Tongue (tissue), 2 donors: Measurements from ENCODE around the gene C8G. TPM values are rescaled to one million over a fixed set of nuclear protein-coding genes. Genes with fewer than 3 reads are reported as not detected.

Experiments used
- DNase-seq: peaks from one replicate; pipeline ENCODE4 v3.0.0-alpha.2; 2015
- total RNA-seq: library from RNA; depleted of rRNA; stranded (reverse); fragments of >200 nt; gene quantifications from one replicate; pipeline ENCODE4 v1.2.3, GENCODE V29; 2014

C8G gene
- total RNA-seq, result 1.4 TPM

DNA sequence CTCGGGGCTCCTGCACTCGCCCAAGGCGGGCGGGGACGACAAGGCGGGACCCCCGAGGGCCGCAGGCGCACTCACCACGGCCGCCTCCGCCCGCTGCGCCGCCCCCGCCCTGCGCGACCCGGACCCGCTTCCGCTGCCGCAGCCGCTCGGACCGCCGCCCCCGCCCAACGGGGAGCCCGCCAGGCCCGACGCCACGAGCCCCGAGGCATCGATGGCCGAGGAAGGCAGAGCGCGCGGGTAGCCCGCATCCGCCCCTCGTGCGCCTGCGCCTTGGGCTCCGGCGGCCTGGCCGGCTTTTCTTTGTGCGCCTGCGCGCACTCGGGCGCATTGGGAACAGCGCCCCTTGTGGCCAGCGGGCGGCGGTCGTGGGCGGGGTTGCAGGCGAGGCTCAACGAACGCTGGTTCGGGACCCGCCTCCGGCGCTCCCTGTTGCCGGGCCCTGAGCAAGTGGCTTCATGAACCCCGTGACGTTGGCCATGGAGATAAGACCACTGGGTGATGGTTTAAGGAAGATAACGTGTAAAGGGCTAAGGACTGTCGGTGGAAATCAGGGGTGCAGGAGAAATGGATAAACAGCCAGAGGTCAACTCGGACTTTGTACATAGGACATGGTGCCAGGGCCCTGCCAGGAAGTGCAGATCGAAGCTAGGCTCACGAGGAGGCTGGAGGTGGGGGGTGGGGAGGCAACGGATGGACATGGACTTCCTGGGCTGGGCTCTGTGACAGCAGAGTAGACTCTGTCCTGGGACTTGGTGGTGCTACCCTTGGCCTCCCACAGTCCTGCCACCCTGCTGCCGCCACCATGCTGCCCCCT is at the start of gene C8G, which contains the start of gene FBXW5:
Gene C8G (plus strand): TSS at position 725 of the 814 bp plus-strand sequence. CDS start 78 bp downstream, at position 803.
Gene FBXW5 (minus strand): TSS at position 220 of the 814 bp plus-strand sequence. CDS start 655 bp downstream, outside the sequence.
- peak; percentile 98 for DNase-seq

DNA sequence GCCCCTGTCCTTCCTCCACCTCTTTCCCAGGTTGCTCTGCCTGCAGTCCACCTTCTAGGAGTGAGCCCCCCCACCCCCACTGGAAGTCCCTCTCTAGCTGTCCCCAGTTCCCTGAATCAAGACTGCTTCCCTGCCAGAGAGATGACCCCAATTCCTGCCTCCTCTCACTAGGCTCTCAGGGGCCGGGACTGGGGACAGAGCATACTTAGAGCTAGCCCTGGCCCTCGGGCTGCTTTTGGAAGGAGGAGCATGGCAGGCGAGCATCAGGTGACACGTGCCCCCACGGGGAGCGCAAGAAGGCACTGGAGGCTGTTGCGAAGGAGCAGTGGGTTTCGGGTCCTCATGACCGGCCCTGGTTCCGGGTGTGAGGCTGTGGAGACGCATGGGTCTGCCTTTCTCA is 49.0 kb upstream of the C8G start:
- DNase-seq, result no peak

DNA sequence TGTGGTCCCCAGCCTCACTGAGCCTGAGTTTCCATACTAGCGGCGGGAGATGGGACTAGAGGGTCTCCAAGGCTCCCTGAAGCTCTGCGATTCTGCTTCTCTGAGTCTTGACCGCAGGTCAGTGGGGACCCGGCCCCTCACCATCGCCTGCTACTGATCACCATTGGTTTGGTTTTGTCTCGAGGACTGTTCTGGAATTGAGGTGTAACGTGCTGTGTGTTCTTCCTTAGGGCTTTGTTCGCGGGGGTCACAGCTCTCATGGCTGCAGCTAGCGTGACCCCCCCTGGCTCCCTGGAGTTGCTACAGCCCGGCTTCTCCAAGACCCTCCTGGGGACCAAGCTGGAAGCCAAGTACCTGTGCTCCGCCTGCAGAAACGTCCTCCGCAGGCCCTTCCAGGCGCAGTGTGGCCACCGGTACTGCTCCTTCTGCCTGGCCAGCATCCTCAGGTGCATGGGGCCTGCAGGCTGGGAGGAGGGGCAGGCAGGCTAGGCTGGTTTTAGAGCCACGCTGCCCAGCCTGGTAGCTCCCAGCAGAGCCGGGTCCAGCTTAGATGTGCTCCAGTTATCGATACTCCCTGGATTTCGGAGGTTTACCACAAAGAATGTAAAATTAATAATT is 46.5 kb upstream of the C8G start:
- no peak for DNase-seq

DNA sequence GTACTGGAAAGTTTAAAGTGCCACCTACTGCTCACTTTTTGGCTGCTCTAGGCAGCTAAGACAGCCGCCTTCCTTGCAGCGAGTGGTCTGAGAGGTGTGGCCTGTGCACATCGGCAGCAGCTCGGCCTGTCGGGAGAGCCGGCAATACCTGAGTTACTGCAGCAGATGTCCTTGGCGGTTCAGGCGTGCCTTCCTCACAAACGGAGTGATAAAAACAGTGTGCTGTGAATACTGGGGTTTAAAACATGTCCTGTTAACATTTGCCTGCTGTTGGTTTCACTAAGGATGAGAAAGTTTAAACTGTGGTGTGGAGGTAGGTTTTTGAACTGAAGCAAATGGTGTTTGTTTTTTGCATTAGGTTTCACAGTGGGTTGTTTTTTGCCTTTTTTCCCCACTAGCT is 45.8 kb upstream of the C8G start:
- DNase-seq, result no peak

DNA sequence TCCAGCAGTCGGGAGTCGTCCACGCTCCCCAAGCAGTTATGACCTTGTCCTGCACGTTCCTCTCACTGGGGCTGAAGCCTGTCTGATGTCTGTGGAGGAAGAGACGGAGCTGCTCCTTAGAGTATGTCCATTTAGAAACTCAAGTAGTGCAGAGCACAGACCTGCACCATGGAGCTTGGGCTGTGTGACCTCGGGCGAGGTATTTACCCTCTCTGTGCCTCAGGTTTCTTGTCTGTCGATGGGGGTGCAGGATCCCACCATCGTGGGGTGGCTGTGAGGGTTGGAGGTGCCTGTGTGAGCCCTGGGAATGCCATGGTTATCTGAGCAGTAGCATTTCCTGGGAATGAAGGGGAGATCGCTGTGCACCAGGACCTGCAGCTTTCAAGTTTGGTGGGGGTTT is 44.5 kb upstream of the C8G start:
- DNase-seq, result no peak

DNA sequence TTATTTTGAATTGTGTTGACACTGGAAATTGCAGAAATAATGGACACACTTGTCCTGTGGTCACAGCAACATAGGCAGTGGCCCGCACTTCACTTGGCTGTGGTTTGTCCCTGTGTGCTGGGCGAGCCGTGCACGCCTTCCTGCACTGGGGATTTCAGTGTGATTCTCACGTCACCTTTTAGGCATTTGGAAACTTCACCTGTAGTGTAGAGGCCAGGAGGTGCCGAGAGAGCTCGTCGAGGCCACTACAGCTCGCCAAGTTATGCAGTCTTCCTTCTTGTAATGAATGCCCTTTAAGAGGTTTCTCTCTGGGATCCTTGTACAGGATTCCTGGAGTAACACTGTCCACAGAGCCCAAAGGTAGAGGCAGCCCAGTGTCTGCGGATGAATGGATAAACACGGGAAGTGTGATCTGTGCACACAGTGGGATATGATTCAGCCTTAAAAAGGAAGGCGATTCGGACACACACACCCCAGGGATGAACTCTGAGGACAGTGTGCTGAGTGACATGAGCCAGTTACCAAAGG is 44.0 kb upstream of the C8G start:
- DNase-seq, result no peak

DNA sequence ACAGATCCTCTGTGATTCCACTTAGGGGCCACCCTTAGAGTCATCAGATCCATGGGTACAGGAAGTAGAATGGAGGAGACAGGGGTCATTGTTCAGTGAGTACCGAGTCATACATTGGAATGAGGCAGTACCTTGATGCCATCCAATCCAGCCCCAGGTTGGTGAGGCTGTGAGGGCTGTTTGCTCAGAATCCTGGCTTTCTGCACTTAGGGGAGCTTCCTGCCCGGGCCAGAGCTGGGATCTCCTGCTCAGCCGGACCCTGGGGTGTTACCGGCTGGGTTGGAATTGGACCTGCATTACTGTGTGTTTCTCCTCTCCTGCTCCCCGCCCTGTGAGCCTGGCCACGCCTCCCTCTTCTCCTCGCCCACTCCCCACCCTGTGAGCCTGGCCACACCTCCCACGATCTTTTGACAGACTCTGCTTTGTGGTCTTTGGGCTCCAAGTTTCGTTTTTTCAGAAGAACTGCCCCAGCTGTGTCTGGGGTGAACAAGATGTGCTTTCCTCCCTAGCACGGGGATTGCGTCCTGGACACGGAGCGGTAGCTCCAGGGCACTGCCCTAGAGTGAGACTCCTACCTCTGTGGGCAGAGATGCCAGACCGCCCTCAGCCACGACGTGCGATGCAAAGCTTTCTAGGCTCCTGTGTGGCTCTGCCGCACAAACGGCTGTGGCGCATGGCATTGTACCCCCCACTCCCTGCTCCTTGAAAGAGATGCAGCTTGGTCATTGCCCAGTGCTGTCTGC is 43.4 kb upstream of the C8G start:
- peak; percentile 13 for DNase-seq

DNA sequence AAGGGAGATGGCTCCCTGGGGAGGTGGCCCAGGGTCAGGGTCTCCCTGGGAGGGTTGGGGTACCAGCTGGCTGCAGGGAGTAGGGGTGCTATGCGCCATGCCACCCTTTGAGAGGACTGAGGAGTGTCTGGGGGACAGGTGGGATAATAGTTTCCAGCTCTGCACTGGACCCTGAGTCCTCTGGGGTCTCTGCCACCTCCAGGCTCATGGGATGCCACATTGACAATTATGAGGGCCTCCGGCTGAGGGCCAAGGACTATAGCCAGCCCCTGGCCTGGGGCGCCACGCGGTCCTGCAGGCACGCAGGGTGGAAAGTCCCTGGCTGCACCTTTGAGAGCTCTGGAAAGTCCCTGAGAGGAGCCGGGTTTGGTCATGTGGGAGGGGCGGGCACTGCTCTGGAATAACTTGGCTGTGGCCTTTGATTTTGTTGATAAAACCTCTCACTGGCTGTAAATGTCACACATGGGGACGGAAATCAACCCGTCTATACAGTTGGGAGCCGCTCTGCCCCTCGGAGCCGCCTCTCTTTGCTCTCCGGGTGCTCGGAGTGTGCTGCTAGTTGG is 42.7 kb upstream of the C8G start:
- peak; percentile 47 for DNase-seq

DNA sequence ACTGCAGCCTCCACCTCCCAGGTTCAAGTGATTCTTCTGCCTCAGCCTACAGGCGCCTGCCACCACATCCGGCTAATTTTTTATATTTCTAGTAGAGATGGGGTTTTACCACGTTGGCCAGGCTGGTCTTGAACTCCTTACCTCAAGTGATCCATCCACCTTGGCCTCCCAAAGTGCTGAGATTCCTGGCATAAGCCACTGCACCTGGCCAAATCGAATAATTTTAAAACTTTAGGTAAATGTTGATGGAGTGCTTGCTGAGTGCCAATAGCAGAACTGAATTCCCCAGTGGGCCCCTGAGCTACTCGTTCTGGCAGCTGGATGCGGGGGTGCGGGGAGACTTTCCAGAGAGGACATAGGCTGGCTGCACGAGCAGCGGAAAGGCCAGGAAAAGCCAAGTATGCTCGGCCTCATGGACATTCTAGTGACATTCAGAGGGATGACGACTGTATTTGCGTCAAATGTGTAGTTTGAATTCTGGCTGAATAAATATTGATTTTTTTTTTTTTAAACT is 41.9 kb upstream of the C8G start:
- peak; percentile 39 for DNase-seq

DNA sequence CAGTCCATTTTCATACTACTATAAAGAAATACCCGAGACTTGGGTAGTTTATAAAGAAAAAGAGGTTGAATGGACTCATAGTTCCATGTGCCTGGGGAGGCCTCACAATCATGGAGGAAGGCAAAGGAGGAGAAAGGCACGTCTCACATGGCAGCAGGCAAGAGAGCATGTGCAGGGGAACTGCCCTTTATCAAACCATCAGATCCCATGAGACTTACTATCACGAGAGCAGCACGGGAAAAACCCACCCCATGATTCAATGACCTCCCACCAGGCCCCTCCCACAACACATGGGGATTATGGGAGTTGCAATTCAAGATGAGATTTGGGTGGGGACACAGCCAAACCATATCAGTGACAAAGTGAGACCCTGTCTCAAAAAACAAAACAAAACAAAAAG is 38.8 kb upstream of the C8G start:
- no peak for DNase-seq

DNA sequence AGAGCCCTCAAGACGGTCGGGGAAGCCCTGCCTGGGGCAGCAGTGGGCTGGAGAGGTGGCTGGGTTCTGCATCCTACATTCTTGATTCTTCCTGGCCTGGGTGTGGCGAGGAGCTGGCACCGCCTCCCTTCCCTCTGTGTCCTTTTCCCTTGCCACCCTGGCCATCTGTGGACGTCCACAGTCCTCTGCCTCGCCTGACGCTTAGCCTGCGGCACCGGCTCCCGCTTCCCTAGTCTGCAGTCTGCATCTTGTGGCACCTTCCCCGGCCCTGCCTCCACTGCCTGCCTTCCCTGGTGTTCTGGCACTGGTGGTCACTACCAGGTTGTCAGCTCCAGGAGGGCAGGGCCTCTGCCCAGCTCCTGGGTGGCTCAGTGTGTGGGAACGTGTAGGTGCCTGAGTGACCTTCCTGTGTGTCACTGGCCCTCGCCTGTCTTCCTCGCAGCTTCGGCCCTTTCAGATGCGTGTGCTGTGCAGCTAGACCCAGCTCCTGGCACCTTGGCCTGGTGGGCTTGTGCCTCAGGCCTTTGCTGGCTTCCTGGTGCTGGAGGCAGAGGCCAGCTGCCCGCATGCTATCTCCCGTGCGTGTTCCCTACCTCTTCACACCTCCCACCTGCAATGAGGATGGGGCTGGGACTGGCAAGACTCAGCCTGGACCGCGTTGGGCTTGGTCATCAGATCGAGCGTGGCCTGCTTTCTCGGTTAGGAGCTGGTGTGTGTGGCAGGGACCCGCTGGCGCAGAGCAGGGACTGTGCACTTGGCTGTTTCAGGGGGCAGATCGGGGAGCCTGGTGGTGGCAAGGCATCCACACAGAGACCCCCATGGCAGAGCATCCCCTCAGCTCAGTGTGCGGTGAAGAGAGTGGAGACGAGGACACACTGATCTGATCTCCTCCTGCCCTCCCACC is 37.8 kb upstream of the C8G start:
- DNase-seq, result no peak

DNA sequence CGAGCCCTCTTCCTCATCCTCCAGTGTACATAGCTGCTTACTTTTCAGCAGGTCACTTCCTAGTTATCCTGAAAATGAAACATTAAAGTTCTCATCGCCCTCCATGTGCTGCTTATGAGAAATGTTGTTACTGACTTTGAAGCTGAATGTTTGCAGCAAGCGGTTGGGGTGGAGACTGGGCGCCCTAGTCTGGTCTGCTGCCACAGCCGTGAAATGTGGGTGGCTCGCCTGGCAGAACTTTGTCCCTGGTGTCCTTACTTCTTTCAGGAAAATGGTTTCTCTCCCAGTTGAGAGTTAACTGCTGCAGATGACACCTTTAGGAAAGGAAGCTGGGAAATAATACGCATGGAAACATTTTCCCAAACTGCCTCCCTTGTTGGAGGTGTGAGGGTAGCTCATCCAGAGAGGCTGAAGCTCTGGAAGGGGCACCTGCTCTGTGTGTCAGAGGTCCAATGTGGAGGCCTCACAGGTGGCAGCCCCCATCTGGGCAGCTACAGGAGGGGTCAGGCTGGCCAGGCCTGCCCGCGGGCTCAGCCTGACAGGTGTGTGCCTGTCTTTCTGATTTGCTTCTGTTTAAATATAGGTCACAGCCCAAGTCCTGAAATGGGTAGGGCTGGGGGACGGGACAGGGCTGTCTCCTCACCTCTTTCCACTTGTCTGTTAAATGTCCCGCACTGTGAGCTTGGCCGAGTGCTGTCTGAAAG is 34.7 kb upstream of the C8G start:
- no peak for DNase-seq

DNA sequence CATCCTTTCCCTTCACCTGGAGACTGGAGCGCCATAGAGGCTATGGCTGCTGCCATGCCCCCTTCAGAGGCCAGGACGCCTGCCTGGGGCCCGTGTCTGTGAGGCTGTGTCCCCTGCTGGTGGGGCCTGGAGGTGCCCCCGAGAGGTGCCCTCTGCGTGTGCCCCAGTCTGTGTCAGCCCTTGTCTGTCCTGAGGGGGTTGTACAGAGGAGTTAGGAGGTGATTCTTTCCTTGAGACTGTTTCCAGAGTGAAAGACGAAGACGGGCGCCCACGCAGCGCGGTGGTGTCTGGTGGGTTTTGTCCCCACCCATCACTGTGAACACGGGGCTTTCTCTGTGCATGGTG is 34.2 kb upstream of the C8G start:
- DNase-seq, result no peak

DNA sequence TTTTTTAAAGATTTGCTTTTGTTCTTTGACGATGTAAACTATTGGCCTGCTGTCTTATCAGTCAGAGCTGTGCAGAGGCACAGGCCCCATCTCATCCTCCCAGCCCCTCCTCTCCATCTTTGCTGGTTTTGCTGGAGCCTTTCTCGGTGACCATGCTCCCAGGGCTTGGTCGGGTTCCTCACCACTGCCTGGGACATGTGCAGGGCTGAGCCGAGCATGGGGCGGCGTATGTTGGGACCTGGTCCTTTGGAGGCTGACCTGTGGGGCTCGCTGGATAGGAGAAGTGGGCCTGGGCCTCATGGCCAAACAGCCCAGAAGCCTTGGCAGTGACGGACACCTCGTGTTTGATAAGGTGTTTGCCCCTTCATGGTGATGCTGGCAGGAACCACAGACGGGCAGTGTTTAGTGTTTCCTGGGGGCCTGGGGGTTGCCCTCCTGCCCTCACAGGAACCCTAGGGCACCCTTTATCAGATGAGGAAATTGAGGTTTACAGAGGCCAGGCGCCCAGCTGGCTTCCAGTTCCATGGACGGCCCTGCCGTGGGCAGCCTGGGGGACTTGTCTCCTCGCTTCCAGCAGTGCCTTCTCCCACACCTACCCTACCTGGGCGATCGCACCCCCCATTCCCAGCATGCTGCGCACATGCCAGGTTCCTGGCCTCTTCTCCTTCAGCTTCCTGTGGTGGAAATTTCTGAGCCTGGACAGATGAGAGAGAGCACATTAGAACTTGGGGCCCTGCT is 31.2 kb upstream of the C8G start:
- no peak for DNase-seq

DNA sequence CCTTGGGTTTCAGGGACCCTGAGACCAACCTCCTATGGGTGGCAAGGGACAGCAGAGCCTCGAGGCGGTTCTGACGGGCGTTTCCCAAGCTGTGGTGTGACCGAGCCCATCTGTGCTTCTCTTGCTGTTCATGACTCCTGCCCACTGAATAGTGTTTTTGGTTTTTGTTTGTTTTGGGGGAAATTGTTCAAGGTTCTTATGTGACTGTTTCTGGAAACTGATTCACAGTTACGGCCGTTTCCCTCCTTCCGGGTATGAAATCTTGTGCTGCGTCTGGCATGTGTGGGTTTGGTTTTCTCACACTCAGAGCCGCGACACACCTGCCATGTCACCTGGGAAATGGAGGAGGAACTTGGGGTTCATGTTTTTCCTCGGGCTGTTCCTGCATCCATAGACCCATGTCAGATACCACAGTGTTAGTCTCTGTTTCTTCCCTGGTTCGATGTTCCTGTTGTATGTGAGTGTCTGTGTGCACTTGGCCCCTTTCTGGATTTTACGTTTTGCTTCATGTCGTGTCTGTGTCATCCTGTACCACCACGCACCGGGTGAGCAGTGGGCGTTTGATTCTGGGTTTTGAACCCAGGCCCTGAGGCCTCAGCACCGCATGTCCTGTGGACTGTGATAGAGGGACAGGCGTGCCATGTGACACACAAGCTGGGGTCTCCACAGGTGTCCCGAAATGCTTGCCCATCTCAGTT is 29.3 kb upstream of the C8G start:
- DNase-seq, result no peak

DNA sequence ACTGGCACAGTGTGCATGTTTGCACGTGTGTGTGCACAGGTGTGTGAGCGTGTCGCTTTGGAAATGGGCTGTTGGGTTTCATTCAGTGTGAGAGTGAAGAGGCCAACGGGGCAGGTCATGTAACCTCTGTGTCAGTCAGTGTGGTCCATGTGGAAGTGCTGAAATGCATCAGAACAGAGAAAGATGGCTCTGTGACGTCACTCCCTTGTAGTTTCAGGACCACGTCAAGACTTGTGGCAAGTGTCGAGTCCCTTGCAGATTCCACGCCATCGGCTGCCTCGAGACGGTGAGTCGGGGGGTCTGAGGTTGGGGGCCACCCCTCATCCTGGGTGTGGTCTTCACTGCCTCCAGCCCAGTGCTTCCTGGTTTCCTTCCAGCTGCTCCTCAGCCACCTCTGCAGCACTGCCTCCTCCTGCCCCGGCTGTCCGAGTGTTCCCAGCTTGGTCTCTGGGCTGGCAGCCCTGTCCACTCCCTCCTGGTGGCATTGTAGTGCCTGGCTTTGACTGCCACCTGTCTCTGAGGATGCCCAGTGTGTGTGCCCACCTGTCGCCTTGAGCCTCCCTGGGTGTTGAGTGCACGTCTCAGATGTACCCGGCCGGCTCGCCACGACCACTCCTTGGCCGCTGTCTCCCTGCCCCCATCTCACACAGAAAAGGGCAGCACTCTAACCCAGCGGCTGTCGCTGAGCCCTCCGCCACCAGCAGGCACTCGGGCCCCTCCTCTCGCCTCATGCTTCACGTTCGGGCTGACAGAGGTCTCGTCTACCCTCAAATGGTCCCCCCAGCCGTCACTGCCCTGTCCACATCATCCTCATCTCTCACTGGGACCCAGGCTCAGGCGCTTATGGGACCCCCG is 28.5 kb upstream of the C8G start:
- DNase-seq, result no peak

DNA sequence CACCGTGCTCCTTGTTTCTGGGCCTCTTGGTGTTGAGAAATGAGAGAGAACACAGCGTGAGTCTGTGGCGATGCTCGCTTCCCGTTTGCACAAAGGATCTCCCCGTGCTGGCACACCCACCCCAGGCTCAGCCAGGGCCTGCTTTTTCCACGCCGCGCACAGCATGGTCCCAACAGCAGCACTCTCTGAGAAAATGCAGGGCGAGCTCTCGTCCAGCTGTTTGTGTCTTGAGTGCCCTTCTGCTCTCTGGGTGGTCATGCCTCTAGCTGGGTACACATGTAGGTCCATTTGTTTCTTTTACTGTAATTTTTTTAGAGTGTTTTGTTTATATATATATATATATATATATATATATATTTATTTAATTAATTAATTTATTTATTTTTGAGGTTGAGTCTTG is 27.1 kb upstream of the C8G start:
- no peak for DNase-seq

DNA sequence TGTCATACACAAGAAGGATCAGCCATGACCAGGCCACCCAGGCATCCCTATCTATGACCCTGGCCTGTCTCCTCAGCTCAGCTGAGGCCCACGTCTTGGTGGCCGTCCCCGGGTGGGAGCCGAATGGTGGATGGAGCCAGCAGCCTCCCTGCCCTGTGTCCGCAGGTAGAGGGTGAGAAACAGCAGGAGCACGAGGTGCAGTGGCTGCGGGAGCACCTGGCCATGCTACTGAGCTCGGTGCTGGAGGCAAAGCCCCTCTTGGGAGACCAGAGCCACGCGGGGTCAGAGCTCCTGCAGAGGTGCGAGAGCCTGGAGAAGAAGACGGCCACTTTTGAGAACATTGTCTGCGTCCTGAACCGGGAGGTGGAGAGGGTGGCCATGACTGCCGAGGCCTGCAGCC is 25.0 kb upstream of the C8G start:
- no peak for DNase-seq
